ENCODE measurements around the gene PLD6.
"Not testable (repeated sequence)": the region's sequence is repeated elsewhere in the genome, so short reads cannot be mapped to it uniquely, and the experiment has no call there.

PLD6 gene

DNA sequence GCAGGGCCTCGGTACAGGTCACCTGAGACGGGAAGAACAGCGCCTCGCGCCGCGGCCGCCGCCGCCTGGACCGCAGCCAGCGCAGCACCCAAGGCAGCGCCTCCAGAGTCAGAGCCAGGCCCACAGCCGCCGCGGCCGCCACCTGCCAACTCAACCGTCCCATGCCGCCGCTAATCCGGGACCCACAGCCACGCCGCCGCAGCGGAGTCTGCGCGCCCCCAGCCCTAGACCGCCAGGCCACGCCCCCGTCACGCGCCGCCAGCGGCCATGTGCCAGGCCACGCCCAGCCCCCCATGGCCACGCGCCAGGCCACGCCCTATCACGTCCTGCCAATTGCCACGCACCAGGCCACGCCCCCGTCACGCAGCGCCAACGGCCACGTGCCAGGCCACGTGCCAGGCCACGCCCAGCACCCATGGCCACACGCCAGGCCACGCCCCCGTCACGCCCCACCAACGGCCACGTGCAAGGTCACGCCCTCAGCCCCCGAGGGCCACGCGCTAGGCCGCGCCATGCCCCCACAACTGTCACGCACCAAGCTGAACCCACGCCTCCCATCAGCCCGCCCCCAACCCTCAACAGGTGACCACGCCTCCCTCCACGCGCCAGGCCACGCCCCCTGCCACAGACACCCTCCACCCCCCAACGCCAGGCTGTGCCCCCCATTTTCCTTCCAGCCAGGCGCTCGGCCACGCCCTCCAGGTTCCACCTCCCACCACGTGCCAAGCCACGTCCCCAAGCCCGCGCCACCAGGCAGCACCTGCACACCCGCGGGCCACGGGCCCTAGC is at the start of gene PLD6:
PLD6 (minus strand) TSS at position 210 of the 789 bp plus-strand sequence; CDS start at position 163, 47 bp downstream.
- DNase-seq, result peak; percentile 93

DNA sequence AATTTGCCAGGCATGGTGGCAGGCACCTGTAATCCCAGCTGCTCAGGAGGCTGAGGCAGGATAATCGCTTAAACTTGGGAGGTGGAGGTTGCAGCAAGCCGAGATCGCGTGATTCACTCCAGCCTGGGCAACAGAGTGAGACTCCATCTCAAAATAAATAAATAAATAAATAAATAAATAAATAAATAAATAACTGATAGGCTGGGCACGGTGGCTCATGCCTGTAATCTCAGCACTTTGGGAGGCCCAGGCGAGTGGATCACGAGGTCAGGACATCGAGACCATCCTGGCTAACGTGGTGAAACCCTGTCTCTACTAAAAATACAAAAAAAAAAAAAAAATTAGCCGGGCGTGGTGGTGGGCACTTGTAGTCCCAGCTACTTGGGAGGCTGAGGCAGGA is 49.6 kb upstream of the PLD6 start:
- DNase-seq, result not testable (repeated sequence)

- DNase-seq, result no peak
Observed at GRCh38 chr17:17254036-17254435, 47.9 kb upstream of the PLD6 start.

GRCh38 chr17:17253406-17253805 is 47.3 kb upstream of the PLD6 start:
- no peak for DNase-seq

GRCh38 chr17:17252149-17252661 is 46.1 kb upstream of the PLD6 start:
- DNase-seq, result no peak

DNA sequence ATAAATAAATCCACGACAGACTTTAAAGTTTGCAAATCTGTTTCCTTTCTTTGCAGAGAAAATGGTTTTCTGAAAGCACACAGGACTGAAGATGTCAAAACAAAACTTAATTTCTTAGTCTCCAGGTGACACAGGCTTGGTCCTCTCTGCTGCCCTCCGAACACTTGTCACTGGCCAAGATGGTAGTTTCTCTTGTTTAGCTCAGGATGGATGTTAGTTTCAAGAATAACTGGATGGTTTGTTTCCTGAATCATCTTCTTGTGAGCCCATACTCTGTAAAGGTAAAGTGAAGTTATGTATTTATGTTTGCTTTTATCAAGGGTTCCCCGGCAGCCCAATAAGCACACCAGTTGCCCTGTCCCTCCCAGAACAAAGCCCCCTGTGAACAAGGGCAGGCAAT is 40.7 kb upstream of the PLD6 start:
- no peak for DNase-seq

- no peak for DNase-seq
Observed at GRCh38 chr17:17243163-17243562, 37.0 kb upstream of the PLD6 start.

DNA sequence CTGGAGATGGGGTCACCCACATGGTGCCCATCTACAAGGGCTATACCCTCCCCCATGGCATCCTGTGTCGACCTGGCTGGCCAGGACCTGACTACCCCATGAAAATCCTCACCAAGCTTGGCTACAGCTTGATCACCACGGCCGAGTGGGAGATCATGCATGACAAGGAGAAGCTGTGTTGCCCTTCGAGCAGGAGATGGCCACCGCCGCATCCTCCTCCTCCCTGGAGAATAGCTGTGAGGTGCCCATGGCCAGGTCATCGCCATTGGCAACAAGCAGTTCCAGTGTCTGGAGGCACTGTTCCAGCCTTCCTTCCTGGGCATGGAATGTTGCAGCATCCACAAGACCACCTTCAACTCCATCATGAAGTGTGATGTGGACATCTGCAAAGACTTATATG is 36.1 kb upstream of the PLD6 start:
- DNase-seq, result no peak

GRCh38 chr17:17241656-17242055 is 35.5 kb upstream of the PLD6 start:
- no peak for DNase-seq

- DNase-seq, result no peak
Observed at GRCh38 chr17:17239832-17240231, 33.7 kb upstream of the PLD6 start.

- peak; percentile 93 for DNase-seq
Observed at GRCh38 chr17:17237026-17237799, 31.1 kb upstream of the PLD6 start, which contains the start of gene FLCN. FLCN (minus strand) TSS chr17:17237168; CDS start chr17:17228137, 9,031 bp downstream.

DNA sequence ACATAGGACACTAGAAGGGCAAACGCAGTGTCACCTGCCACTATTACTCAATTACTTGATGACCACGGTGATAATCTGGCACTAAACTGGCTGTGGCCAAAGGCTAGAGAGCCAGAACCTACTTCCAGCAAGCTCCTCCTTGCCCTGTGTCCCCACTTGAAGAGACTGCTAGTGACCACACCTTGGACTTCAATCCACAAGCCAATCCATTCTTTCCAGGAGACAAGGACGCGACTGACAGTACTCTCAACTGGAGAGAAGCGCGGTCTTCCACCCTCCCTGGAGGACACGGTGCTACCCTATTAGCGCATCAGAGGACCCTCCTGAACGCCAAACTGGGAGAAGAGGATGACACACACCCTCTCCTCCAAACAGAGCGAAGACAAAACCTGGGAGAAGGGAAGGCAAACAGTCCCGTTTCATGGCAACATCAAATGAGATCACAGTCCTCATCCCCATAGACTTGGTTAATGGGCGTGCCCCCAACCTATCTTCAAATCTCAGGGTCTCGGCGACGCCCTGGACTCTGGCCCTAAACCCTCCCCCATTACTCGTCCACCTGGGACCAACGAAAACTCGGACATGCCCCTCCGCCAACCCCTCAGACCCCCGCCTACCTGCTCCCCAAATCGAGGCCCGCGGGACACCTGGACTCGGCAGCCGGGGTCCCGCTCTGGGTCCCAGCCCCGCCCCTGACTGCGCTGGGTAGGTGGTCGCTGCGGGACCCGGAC is 30.3 kb upstream of the PLD6 start:
- no peak for DNase-seq

- DNase-seq, result no peak
Observed at GRCh38 chr17:17235212-17236174, 29.4 kb upstream of the PLD6 start.

DNA sequence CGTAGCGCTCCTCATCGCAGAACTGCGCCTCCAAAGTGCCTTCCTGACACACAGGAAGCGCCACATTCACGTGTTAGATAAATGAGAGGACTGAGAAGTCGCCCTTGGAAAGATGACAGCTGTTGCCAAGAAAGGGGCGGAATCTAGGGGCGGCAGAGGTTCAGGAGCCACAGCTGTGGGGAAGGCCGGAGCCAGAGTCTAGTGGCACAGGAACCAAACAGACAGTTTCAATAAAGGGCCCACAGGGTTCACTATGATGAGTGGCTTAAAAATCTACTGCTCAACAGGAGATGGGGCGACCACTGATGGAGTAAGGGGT is 26.1 kb upstream of the PLD6 start:
- no peak for DNase-seq

GRCh38 chr17:17231621-17232302 is 25.6 kb upstream of the PLD6 start:
- no peak for DNase-seq

DNA sequence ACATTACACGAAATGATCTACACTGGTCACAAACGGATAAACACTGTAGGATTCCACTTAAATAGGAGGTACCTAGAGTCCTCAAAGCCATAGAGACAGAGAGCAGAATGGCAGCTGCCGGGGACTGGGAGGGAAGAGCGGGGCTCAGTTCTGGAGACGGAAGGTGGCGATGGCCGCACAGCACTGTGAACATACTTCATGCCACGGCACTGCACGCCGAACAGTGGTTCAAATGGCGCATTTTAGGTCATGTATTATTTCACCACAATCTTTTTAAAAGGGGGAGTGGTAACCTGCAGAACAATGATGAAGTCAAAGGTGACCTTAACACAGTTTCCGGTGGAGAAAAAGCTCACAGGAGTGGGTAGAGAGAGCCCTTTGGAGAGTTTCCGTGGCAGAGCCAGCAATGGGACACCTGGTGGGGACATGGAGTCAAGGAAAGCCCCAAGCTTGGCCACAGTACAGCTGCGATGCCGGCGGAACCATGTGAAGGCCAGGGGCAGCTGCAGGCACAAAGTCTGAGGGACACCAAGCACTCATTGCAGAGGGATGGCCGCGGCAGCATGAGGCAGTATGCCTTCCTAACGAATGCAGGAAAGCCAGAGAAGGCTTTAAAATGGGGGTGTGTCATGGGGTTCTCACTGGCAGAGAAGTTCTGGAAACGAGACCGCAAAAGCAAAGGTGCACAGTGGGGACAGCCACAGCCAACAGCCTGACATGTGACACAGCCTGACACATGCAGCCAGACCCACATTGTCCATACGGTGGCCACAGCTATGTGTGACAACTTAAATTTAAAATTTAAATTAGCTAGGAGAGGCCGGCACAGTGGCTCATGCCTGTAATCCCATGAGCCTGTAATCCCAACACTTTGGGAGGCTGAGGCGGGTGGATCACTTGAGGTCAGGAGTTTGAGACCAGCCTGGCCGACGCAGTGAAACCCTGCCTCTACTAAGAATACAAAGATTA is 23.6 kb upstream of the PLD6 start:
- DNase-seq, result no peak

- DNase-seq, result no peak
Observed at GRCh38 chr17:17228521-17229279, 22.6 kb upstream of the PLD6 start.

DNA sequence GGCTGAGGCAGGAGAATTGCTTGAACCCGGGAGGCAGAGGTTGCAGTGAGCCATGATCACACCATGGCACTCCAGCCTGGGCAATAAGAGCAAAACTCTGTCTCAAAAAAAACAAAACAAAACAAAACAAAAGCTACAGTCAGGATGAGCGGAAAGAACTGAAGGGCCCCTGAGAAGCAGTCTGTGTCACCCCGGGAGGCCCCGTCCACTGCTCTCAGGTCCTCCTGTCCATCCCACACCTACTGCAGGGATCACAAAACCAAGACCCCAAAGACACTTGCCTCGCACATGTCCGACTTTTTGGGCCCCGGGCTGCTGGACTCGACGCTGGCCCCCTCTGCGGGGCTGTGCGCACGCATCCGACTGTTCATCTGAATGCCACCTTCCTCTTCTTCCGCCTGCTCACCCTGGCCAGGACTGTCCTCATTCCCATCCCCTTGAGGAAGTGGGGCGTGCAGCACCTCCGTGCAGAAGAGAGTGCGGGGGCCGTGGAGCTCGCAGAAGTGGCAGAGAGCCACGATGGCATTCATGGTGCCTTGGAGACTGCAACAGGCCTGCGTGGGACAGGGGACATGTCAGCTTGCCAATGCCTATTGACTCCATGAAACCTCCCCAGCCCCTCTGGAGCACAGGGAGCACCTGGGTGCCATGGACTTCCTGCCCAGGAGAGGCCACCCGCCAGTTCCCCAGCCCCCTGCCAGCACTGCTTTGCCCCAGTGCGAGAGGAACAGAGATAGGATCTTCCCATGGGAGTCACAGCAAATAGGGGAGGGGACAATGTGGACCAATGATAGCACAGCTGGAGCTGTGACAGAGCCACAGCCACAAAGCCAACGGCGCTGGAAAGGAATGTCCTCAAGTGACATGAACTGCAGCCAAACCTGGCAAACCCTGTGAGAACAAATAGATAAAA is 21.7 kb upstream of the PLD6 start:
- DNase-seq, result no peak

All from stimulated activated CD4-positive, alpha-beta T cell treated with anti-CD3 and anti-CD28 coated beads, Interleukin-4, amount 100 ng/mL, for 1 hour (primary cell).